OCI-LY3 (cell line): ENCODE measurements around the gene TACR1.
"Not testable (repeated sequence)": the region's sequence is repeated elsewhere in the genome, so short reads cannot be mapped to it uniquely, and the experiment has no call there.

Experiments
- H2AFZ ChIP-seq: fragments of 200-600, 300-600 bp; shearing (Covaris generic); 2 replicates; pipeline ENCODE4 v1.6.0; 2014; ENCODE audit warnings: antibody characterized with exemption, low read depth, low read length
- H3K27ac ChIP-seq: fragments of 200-600, 300-600 bp; sonication (generic); 2 replicates; pipeline ENCODE4 v1.5.1; 2014; ENCODE audit warnings: mild to moderate bottlenecking, low read length, moderate library complexity, mixed read lengths
- H3K27me3 ChIP-seq: fragments of 200-600, 300-600 bp; sonication (generic); 2 replicates; pipeline ENCODE4 v1.6.1; 2014; ENCODE audit warnings: low read depth, low read length, mixed read lengths
- H3K36me3 ChIP-seq: fragments of 200-600, 300-600 bp; sonication (generic); replicated peaks from 2 replicates; pipeline ENCODE3; 2014; ENCODE audit warnings: low read depth, low read length, mixed read lengths
- H3K4me1 ChIP-seq: fragments of 300-600, 200-600 bp; sonication (generic); 2 replicates; pipeline ENCODE4 v1.6.1; 2014; ENCODE audit warnings: low read length, mixed read lengths
- H3K4me2 ChIP-seq: fragments of 200-600, 300-600 bp; sonication (generic); 2 replicates; pipeline ENCODE4 v1.6.1; 2014; ENCODE audit warnings: low read length, mixed read lengths
- H3K4me3 ChIP-seq: fragments of 300-600, 200-600 bp; sonication (generic); 2 replicates; pipeline ENCODE4 v1.5.1; 2014; ENCODE audit warnings: antibody characterized with exemption, mild to moderate bottlenecking, low read length, moderate library complexity
- H3K79me2 ChIP-seq: fragments of 300-600, 200-600 bp; shearing (Covaris generic); 2 replicates; pipeline ENCODE4 v1.6.1; 2014; ENCODE audit warnings: mild to moderate bottlenecking, low read length, mixed read lengths
- H3K9ac ChIP-seq: fragments of 300-600, 200-600 bp; shearing (Covaris generic); 2 replicates; pipeline ENCODE4 v1.6.0; 2014; ENCODE audit warnings: mild to moderate bottlenecking, low read length, moderate library complexity
- H3K9me3 ChIP-seq: fragments of 200-600, 300-600 bp; shearing (Covaris generic); 2 replicates; pipeline ENCODE4 v1.6.1; 2014; ENCODE audit warnings: low read length, mixed read lengths; ENCODE audit not compliant: insufficient read depth
- H4K20me1 ChIP-seq: fragments of 200-600, 300-600 bp; sonication (generic); 2 replicates; pipeline ENCODE4 v1.6.1; 2016; ENCODE audit warnings: low read length, mixed read lengths; ENCODE audit not compliant: insufficient read depth
- EZH2phosphoT487 ChIP-seq: fragments of 200-600 bp; shearing (Covaris generic); IDR thresholded peaks from 2 replicates; pipeline ENCODE4 v1.6.1; 2018; ENCODE audit warnings: antibody characterized with exemption, mixed run types, low read depth
- TF ChIP-seq, protein P1 (sequence below): fragments of 200-600, 300-600 bp; sonication (generic); IDR thresholded peaks from 2 replicates; pipeline ENCODE4 v1.5.1; 2014; ENCODE audit warnings: antibody characterized with exemption, low read length, low read depth

The TACR1 gene

DNA sequence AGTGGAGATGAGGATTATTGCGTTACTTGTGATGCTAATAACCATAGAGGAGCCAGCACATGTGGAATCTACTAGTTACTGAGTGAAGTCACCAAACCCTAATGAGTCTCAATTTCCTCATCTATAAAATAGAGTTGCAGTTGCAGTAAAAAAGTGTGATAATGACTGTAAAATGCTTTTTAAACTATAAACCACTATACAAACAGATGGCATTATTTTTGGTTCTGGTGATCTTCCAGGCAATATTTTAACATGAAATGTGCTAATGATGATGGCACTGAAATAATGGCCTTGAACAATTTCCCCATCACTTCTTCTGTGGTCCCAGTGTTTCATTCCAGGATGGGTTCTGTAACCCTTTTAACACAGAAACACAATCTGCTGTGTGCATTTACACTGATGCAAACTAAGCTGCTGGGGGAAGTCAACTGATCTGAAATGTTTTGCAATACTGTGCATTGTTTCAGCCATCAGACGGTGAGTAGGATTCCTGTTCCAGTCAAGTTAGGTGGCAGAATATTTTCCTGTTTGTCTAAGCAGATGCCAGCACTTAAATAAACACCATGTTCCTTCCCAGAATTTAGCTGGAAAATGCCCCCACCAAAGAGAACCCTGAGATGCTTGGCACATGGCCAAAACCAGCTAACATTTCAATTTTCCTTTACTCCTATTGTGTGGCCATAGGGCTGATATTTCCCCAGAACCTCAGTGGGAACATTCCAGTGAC is 52.6 kb downstream of the TACR1 start:
- no peak overlapping the region for H3K27ac ChIP-seq
- H4K20me1 ChIP-seq: no peaks in the 10 kb centered on the region
- no peak overlapping the region for H2AFZ ChIP-seq
- H3K79me2 ChIP-seq: no peaks in the 10 kb centered on the region
- H3K4me1 ChIP-seq: no peaks in the 10 kb centered on the region
- no peak overlapping the region for H3K9ac ChIP-seq
- TF ChIP-seq, protein P1, sequence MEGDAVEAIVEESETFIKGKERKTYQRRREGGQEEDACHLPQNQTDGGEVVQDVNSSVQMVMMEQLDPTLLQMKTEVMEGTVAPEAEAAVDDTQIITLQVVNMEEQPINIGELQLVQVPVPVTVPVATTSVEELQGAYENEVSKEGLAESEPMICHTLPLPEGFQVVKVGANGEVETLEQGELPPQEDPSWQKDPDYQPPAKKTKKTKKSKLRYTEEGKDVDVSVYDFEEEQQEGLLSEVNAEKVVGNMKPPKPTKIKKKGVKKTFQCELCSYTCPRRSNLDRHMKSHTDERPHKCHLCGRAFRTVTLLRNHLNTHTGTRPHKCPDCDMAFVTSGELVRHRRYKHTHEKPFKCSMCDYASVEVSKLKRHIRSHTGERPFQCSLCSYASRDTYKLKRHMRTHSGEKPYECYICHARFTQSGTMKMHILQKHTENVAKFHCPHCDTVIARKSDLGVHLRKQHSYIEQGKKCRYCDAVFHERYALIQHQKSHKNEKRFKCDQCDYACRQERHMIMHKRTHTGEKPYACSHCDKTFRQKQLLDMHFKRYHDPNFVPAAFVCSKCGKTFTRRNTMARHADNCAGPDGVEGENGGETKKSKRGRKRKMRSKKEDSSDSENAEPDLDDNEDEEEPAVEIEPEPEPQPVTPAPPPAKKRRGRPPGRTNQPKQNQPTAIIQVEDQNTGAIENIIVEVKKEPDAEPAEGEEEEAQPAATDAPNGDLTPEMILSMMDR: no peak
- TF ChIP-seq EZH2phosphoT487: no peak
- no peak overlapping the region for H3K4me3 ChIP-seq
- H3K36me3 ChIP-seq: no peaks in the 10 kb centered on the region
- H3K27me3 ChIP-seq: peaks cover 10% of the 10 kb centered on the region
- H3K9me3 ChIP-seq: no peaks in the 10 kb centered on the region
- no peak overlapping the region for H3K4me2 ChIP-seq

DNA sequence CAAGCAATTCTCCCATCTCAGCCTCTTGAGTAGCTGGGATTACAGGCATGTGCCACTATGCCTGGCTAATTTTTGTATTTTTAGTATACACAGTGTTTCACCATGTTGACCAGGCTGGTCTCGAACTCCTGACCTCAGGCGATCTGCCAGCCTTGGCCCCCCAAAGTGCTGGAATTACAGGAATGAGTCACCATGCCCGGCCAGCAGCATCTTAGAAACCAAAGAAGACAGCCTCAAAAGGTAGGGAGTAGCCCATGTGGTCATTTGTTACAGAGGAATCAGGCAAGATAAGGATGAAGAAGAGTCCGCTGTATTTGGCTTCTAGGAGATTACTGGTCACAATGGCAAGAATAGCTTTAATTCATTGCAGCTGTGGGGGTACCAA is 53.1 kb downstream of the TACR1 start:
- H2AFZ ChIP-seq, H3K79me2 ChIP-seq, H3K4me1 ChIP-seq, H3K4me2 ChIP-seq, H3K4me3 ChIP-seq, H3K9me3 ChIP-seq, H3K27ac ChIP-seq, H3K9ac ChIP-seq, H3K36me3 ChIP-seq, H4K20me1 ChIP-seq: not testable (repeated sequence)
- H3K27me3 ChIP-seq: peaks cover 10% of the 10 kb centered on the region

DNA sequence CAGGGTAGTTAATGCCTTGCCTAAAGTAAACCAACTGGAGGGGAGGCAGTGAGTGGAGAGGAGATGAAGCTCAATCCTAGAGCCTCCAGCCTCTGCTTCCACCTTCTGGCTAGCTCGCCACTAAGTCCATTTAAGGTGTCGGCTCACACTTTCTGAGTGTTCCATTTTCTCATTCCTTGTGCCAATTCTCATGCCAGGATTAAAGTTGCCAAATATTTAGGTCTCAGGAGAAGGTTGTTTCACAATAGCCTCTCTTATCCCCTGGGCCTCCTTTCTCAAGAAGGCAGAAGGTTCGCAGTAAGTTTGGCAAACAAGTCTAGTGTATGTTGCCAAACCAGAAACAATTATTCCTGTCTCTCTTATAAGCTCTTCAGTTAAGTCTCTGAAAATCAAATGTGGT is 57.2 kb downstream of the TACR1 start:
- no peak for TF ChIP-seq EZH2phosphoT487
- TF ChIP-seq, protein P1: no peak
- Histone ChIP-seq H3K4me1 (no peaks in the 10 kb centered on the region), H3K9ac (no peak overlapping the region), H3K4me3 (no peak overlapping the region), H3K4me2 (no peak overlapping the region), H3K27me3 (peaks cover 29% of the 10 kb centered on the region), H3K27ac (no peak overlapping the region), H3K36me3 (no peaks in the 10 kb centered on the region), H3K9me3 (no peaks in the 10 kb centered on the region), H2AFZ (no peak overlapping the region), H4K20me1 (no peaks in the 10 kb centered on the region), H3K79me2 (no peaks in the 10 kb centered on the region)

DNA sequence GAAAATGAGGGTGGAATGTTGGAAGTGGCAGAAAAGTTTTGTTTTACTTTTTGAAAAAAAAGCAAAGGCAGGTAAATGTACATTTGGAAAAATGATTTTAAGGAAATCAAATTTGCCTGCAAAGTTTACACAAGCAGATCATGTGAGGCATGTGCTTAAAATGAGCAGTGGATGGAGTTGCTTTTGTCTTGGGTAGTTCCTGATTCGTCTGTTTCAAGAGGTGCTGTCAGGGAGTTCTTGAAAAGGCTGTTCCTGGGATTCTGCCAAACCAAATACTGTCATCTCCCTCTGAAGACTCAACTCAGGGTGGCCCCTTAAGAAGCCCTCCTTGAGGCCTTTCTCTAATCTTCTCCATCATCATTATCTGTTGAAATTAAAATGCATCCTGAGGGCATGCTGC is 59.0 kb downstream of the TACR1 start:
- no peaks in the 10 kb centered on the region for H3K4me1 ChIP-seq
- TF ChIP-seq, protein P1: no peak
- TF ChIP-seq EZH2phosphoT487: no peak
- H2AFZ ChIP-seq: no peak overlapping the region
- no peaks in the 10 kb centered on the region for H4K20me1 ChIP-seq
- no peaks in the 10 kb centered on the region for H3K36me3 ChIP-seq
- no peaks in the 10 kb centered on the region for H3K9me3 ChIP-seq
- no peak overlapping the region for H3K4me2 ChIP-seq
- peaks cover 29% of the 10 kb centered on the region for H3K27me3 ChIP-seq
- no peak overlapping the region for H3K4me3 ChIP-seq
- H3K27ac ChIP-seq: no peak overlapping the region
- no peaks in the 10 kb centered on the region for H3K79me2 ChIP-seq
- H3K9ac ChIP-seq: no peak overlapping the region

DNA sequence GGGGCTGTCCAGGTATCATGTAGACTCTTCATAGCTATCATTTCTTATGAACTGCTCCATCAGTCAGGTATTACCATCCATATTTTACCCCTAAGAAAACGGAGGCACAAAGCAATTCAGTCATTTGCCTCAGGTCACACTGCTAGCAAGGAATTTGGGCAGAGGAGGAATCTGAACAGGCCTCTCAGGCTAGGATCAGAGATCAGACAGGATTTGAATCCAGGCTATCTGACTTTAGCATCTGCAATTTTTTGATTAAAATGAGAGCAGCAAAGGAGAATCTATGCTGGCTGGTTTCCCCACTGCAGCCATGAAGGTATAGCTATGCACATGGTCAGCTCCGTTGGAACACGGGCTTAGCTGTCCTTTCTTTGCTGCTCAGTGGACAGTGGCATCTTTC is 60.1 kb downstream of the TACR1 start:
- H2AFZ ChIP-seq: no peak overlapping the region
- TF ChIP-seq, protein P1: no peak
- TF ChIP-seq EZH2phosphoT487: no peak
- H3K9ac ChIP-seq: no peak overlapping the region
- H3K9me3 ChIP-seq: no peaks in the 10 kb centered on the region
- H3K27ac ChIP-seq: no peak overlapping the region
- no peaks in the 10 kb centered on the region for H3K36me3 ChIP-seq
- H3K4me3 ChIP-seq: no peak overlapping the region
- H3K4me2 ChIP-seq: no peak overlapping the region
- no peaks in the 10 kb centered on the region for H4K20me1 ChIP-seq
- H3K79me2 ChIP-seq: no peaks in the 10 kb centered on the region
- H3K27me3 ChIP-seq: peaks cover 26% of the 10 kb centered on the region
- no peaks in the 10 kb centered on the region for H3K4me1 ChIP-seq
